T47D (cell line): ENCODE measurements around the gene DTNB.

Experiments used
- DNase-seq, 2 experiments: peaks; one replicate each; pipeline versions ENCODE4 v3.0.0 to v3.0.0-alpha.2; 2011 to 2012; ENCODE audit warnings: low read depth in 1 of 2, low spot score in 1 of 2
- JUND ChIP-seq: IDR thresholded peaks from 2 replicates; pipeline ENCODE4 v1.6.1; 2012; ENCODE audit warnings: low read depth
- in situ Hi-C: cut with HindIII; loops from 2 replicates; pipeline ENCODE4 v1.10.0; 2016; ENCODE audit warnings: low sequenced_read_pairs, low pct_unique_long_range_greater_than_20kb

The DTNB gene

DNA sequence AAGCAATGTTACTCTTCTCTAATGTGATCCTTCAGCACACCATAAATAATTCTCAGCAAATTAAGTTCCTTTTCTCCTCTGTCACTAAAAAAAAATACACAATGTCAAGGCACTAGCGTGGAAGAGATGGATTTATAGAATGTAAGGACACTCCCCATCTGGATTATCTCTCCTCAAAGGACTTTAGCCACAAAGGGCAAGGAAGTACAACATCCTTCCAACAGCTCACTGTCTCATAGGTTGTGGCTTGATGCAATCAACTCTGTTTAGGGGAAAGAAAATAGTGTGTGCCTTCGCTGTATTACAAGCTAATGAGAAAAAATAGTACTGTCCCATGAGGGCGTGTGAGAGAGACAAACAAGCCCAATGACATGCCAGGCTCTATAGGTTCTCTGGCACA is 202.6 kb downstream of the DTNB start:
- DNase-seq, result no peak
- TF ChIP-seq JUND, result no peak
- in situ Hi-C loops, result no loop called here

DNA sequence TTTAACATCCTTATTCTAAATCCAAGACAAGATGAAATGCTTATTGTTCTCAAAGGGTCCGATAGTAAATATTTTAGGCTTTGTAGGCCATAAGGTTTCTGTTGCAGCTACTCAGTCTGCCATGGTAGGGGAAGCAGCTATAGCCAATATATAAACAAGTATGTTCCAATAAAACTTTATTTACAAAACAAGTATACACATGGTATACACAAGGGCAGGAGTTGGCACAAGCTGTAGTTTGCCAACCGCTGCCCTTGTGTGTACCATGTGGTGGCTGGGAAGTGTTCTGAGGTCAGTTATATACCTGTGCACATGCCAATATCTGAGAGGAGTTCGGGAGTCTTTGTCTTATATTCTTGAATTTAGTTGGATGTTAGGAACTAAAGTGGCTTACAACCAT is 205.6 kb downstream of the DTNB start:
- no peak for DNase-seq
- in situ Hi-C loops, result no loop called here
- TF ChIP-seq JUND, result no peak

GRCh38 chr2:25462021-25462420 is 211.4 kb downstream of the DTNB start:
- no peak for DNase-seq
- in situ Hi-C loops, result no loop called here

GRCh38 chr2:25460261-25460905 is 213.0 kb downstream of the DTNB start:
- DNase-seq, result no peak
- in situ Hi-C loops, result no loop called here
- TF ChIP-seq JUND, result no peak

More at GRCh38 chr2:25462021-25462420, 211.4 kb downstream of the DTNB start:
- no peak for TF ChIP-seq JUND

- in situ Hi-C loops, result no loop called here
- no peak for DNase-seq
- TF ChIP-seq JUND, result no peak
Measured at GRCh38 chr2:25454824-25455611, 218.4 kb downstream of the DTNB start.

GRCh38 chr2:25453199-25453905 is 220.0 kb downstream of the DTNB start:
- in situ Hi-C loops, result no loop called here
- TF ChIP-seq JUND, result no peak
- DNase-seq, result no peak

DNA sequence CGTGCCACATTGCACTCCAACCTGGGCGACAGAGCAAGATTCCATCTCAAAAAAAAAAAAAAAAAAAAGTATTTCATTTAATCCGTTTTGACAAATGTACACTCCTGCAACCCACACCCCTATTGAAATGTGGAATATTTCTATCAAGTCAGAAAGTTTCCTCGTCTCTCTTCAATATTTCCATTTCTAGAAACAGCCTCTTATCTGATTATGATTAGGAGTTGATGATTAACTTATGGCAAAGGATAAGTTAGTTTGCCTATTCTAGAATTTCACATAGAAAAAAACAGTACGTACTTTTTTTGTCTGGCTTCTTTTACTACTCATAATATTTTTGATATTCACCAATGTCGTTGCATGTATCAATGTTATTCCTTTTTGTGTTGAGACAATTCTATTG is 224.6 kb downstream of the DTNB start:
- in situ Hi-C loops, result no loop called here
- no peak for DNase-seq
- TF ChIP-seq JUND, result no peak

- DNase-seq, result no peak
- in situ Hi-C loops, result no loop called here
- no peak for TF ChIP-seq JUND
Measured at GRCh38 chr2:25447018-25447417, 226.4 kb downstream of the DTNB start.

- no peak for TF ChIP-seq JUND
- in situ Hi-C loops, result no loop called here
- DNase-seq, result no peak
Measured at GRCh38 chr2:25446122-25446521, 227.3 kb downstream of the DTNB start.

DNA sequence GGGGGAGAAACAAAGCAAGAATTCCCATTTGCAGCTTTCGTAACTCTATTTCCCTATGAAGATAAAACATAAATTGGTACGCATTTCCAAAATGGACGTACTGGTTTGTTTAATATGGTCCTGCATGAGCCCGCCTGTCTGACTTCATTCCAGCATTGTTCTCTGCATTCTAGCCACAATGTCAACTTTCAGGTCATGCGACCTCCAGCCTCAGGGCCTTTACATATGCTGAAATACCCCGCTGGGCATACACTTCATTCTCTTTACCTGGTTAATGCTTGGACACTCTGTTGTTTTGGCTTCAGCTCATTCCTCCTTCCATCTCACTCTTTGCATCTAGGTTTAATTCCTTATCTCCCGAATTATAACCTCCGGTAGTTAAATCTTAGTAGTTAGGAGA is 227.9 kb downstream of the DTNB start:
- TF ChIP-seq JUND, result no peak
- in situ Hi-C loops, result no loop called here
- DNase-seq, result peak in 1 of 2 experiments; percentile 52

GRCh38 chr2:25444608-25445270 is 228.6 kb downstream of the DTNB start:
- DNase-seq, result no peak
- TF ChIP-seq JUND, result no peak
- in situ Hi-C loops, result no loop called here

DNA sequence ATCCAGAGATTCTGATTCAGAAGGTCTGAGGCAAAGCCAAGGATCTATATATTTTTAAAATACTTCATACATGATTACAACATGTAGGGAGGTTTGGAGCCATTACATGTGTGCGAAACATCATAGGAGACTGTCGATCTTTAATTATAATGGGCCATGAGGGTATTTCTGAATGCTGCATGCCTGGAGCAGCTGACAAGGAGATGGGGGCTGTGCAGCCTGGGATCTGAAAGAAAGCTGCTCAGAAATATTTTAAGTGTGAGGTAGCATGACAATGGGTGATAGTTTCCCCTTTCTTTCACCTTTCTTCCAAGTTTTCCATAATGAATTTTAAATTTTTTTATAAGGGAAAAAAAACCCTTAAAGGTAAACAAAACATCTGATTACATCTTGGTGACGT is 229.6 kb downstream of the DTNB start:
- DNase-seq, result no peak
- in situ Hi-C loops, result no loop called here
- TF ChIP-seq JUND, result no peak
